H54 (cell line): ENCODE data around the gene IFT43.

Source experiments
- DNase-seq: peaks from one replicate; pipeline ENCODE4 v3.0.0; 2011; ENCODE audit warnings: low spot score, mixed read lengths; ENCODE audit not compliant: insufficient read length
- FAIRE-seq: peaks from 3 replicates; lab custom pipeline; 2011; peaks lifted over from hg19 to GRCh38; lab: Jason Lieb, UNC
- POLR2A ChIP-seq: IDR thresholded peaks from 2 replicates; pipeline ENCODE4 v1.6.1; 2011; ENCODE audit warnings: low read depth, mild to moderate bottlenecking, low read length

Gene IFT43

DNA sequence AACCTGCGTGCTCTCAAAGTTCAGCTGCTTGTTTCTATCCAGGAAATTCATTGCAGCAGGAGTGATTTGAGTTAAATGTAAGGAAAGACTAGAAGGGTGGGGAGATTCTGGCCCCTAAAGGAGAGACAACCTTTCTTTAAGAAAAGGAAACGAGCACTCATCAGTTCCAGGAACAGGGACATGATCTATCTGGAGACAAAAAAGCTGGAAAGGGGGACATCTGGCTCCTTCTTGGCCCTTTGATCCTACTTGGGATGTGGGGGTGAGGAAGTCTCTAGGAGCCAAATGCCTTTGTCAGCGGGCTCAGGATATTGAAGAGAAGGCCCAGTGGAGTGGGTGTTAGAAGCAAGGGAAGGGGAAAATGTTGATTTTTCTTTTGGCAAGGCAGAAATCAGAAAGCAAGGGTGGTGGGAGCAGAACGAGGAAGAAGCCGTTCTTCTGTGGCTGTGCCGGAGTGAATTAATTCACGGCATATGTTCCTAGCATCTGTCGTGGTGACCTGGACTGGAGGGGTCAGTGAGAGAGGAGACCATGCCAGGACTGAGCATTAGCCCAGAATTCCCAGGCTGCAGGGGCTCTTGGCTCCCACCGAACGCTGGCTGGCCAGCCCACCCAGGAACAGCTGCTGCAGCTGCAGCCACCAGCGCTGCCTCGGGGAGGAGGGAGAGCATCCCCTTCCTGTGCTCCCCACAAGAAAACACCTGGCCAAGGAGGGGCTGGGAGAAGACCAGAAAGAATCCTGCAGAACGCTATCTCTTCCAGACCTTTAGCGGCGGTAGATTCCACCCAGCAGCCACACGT, 103.4 kb downstream of the IFT43 start:
- no peak for TF ChIP-seq POLR2A
- FAIRE-seq, result no peak
- no peak for DNase-seq

DNA sequence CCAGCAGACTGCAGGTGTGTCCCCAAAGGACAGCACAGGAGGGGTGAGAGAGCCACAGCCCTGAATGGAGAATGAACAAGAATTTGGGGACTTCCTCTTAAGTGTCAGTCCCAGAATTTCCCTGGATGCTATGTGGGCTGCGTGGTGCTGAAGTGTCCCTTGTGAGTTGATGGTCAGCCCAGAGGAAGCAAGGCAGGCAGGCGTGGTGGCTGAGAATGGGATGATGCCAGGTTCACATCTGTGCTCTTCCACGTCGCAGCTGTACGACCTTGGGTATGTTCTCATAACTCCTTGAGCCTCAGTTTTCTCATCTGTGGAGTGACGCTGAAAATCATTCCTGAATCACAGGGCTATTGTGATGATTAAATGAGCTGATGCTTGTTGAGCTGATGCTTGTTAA, 104.0 kb downstream of the IFT43 start:
- DNase-seq (no peak), FAIRE-seq (no peak)
- TF ChIP-seq POLR2A, result no peak

DNA sequence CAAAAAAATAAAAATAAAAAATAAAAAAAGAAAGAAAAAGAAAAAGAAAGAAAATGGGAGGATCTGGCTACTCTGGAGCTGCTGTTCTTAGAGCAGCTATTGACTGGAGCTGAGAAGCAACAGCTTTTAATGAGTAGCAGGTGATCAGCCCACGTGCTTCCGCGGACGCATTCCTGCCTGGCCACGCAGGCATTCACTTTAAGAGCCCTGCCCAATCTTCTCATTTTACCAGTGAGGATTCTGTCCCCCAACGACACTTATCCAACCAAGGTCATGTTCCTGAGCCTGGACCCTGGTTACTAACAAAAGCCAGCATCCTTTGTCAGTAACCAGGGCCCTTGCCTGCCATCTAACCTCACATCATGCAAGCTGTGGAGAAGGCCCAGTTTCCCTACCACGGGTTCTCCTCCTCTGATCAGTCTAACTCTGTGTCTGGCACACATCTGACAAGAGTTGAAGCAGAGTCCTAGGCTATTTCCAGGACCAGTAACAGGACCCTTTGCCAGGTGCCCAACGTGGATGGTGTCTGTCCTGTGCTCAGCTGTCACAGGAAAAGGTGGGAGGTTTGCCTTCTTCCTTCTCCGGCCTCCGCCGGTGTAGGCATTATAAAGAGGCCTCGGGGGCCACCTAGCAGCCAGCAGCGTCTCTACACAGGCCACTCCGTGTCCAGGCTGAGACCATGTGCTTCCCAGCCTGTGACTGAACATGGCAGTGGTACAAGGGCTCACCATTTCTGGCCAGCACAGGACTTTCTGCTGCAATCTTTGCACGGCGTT, 105.2 kb downstream of the IFT43 start:
- DNase-seq, result no peak
- TF ChIP-seq POLR2A, result no peak
- FAIRE-seq, result no peak

DNA sequence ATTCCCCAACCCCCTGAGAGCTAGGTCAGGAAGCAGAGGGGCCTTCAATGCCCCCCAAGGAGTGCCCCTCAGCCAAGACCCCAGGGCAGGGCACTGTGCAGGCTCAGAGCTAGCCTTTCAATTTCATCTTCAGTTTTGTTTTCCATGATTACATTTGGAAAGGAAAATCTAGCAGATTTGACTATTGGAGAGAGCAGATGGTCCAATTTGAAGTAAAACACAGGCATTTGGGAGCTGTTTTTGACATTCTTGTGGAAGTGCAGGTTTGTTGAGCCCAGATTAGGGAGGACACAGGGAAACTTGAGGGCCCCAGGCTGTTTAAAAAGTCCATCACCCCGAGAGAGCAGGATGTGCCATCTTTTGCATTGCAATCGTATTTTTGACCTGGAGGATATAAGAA, 107.5 kb downstream of the IFT43 start:
- DNase-seq, result no peak
- no peak for FAIRE-seq
- no peak for TF ChIP-seq POLR2A

DNA sequence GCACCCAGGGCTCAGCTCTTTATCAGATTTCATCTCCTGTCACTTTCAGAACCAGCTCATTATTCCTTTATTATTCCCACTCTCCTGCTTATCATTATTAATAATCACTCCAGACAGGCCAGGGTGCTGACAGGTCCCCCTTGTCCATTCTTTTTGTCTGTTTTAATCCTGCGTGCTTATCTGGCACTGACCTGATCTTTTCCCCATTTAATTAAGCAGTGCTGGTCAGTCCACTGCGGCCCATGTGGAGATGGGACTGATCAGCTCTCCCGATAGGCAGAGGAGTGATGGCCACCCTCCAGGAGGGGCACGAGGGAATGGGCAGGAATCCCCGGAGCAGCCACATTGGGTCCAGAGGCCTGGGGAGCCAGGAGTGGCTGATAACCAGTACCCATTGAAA, 110.7 kb downstream of the IFT43 start:
- FAIRE-seq, result no peak
- no peak for TF ChIP-seq POLR2A
- no peak for DNase-seq

DNA sequence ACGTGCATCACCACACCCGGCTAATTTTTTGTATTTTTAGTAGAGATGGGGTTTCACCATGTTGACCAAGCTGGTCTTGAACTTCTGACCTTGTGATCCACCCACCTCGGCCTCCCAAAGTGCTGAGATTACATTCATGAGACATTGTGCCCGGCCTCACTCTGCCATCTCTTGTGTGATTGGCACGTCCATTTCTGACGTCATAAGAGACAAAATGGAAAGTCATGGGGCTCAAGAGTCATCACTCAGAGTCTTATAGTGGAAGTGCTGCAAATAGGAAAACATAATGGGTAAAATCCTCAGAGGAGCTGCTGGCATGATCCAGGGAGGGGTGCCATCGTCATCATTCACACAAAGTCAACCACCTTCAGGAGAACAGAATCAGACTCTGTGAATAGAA, 112.0 kb downstream of the IFT43 start:
- DNase-seq (no peak), FAIRE-seq (no peak)
- TF ChIP-seq POLR2A, result no peak

DNA sequence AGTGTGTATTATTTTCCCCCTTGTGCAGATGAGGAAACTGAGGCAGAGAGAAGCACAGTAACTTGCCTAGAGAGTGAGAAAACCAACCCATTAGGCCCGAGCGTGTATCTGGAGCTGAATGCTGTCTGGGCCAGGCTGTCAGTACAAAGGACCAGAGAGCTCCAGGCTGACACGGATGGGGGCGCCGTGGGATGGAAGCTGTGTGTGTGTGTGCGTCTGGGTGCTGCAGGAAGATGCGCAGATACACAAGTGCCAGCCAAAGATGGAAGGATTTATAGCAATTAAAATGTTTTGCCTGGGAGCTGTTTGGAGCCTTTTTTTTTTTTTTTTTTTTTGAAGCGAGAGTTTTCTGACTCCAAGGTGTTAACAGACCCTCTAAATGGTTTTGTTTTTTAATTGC, 112.5 kb downstream of the IFT43 start:
- FAIRE-seq, result no peak
- TF ChIP-seq POLR2A, result no peak
- no peak for DNase-seq

DNA sequence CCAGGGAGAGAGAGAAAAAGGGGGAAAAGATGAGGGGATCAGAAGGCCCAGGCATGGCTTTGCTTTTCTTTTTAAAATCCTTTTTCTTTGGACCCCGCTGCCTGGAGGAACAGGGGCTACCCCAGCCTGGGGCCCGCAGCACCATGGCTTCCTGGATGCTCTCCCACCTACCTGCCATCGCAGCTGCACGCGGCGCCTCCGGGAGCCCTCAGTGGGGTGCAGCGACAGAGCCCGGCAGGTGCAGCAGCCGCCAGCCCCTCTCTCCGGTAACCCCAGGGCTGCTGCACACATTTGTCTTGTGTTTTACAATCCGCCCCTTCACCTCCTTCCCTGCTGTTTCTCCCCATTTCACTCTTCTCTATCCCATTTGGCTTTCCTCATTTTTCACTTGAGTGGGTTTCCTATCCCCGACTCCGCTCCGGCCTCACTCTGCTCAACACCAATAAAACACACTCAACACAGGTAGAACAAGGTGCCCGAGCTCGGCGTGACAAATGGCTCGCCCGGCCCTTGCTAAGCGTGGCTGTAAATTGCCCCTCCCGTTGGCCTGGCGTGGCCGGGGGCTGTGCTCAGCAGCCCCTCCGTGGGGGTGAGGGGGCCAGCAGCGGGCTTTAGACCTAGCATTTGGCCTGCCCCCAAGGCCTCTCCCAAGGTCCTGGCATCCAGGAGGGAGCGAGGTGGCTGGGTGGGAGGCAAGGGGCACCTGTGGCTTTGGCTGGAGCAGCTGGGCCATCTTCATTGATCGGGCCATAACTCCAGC, 113.5 kb downstream of the IFT43 start:
- FAIRE-seq (no peak), DNase-seq (no peak)
- no peak for TF ChIP-seq POLR2A

DNA sequence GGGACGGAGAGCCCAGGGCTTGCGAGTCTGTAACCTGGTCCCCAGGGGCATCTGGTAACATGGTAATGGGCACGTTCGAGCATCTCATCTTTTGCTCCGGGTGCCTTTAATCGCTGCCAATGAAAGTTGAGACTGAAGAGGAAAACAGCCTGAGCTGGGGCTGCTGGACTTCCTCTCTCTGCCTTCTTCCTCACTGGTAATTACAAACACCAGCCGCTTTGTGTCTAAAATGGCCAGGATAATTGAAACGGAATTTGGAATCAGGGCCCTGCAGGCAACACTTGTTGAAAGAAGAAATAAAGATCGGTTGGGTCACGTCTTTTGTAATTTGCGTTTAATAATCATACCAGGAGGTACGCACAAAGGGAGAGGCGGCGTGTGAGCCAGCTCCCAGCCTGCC, 114.7 kb downstream of the IFT43 start:
- DNase-seq (no peak), FAIRE-seq (no peak)
- no peak for TF ChIP-seq POLR2A

DNA sequence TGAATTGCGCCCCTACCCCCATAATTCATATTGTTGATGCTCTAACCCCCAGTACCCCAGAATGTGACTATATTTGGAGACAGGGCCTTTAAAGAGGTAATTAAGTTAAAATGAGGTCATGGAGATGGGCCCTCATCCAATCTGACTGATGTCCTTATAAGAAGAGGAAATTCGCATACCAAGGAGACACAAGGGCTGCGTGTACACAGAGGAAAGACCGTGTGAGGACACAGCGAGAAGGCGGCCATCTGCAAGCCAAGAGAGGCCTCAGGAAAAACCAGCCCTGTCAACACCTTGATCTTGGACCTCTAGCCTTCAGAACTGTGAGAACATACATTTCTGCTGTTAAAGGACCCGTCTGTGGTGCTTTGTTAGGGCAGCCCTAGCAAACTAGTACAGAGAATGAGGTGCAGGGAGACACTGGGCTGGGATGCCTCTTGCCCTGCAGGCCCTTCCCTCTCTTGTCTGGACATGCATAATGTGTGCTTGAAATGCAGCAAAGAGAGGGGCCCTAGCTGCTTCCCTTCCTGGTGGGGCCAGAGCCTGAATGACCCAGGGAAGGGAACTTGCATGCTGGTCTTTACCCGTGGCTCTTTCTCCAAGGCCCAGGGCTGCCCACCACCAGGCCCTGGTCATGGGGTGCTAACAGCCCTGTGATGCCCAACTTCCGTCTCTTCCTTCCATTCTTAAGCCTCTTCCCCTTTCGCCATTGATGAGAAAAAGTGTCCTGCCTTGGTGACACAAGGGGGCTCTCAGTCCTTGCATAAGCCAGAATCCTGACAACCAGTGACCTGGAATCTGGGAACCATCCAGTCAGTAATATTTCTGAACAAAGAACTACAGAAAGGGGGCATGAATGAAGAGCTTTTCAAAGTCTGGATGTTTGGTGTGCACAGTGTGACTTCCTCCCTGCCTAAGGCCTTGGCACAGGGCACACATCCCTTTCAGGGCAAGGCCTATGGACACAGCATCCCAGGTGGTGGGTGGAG, 116.1 kb downstream of the IFT43 start:
- FAIRE-seq (no peak), DNase-seq (no peak)
- TF ChIP-seq POLR2A, result no peak

DNA sequence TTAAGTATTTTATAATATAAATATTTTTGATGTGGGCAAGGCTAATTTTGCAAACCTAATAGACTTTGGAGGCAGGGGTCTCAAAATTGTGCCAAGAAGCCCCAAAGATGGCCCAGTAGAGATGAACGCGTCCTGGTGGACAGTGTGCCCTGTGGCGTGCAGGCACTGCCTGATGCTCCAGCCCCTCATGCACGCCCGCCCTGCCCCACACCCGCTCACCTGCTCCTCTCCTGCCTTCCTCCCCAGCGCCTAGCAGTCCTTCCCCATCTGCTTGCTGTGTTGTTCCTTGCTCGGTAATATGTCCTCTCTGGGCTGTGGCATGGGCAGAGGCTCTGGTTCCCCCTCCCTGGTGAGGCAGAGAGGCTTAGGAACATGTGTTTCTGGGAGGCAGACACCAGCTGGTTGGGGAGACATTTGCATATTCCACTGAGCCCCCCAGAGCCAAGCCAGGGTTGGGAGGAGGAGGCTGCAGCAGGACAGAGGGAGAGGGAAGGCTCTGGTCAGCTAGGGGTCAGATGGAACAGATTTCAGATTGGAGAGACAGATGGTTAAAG, 119.3 kb downstream of the IFT43 start:
- DNase-seq, result no peak
- no peak for FAIRE-seq
- TF ChIP-seq POLR2A, result no peak

DNA sequence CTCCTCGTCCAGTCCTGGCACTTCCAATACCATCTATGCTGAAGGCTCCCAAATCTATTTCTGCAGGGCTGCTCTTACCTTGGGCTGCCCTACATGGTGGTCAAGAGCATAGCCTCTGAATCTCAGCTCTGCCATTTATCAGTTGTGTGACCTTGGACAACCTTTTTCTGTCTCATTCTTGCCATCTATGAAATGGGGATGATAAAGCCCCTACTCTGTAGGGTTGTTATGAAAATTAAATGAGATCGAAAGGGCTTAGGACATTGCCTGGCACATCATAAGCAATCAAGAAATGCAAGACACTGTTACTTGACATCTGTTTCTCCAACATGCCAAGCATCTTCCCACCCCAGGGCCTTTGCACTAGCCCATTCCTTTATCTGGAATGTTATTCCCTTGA, 120.6 kb downstream of the IFT43 start:
- DNase-seq (no peak), FAIRE-seq (no peak)
- no peak for TF ChIP-seq POLR2A
